Panc1 (cell line): Measurements from ENCODE around the gene HK2. TPM values are rescaled to one million over a fixed set of nuclear protein-coding genes. Genes with fewer than 3 reads are reported as not detected.

Experiments used
- ATAC-seq: fragments of 200-7000 bp; cut with Tn5 transposase; 2 replicates; pipeline ENCODE4 v1.9.1; 2020; ENCODE audit warnings: mild to moderate bottlenecking, moderate library complexity
- BruUV-seq: library from RNA; stranded (reverse); fragments of 400-500 nt; replicated peaks from 2 replicates; lab custom pipeline; 2021; lab: Mats Ljungman, UMichigan
- CTCF ChIA-PET: fragments of 300-600 bp; sonication (Branson Sonifier 250); formaldehyde crosslinking; loops from one replicate; lab custom pipeline; 2022; ENCODE audit warnings: antibody characterized with exemption; lab: Charles Lee
- POLR2A ChIA-PET: fragments of 300-600 bp; sonication (Branson Sonifier 250); formaldehyde crosslinking; loops from one replicate; lab custom pipeline; 2022; ENCODE audit warnings: antibody characterized with exemption; lab: Charles Lee
- DNase-seq: peaks from one replicate; pipeline ENCODE4 v3.0.0-alpha.2; 2010; ENCODE audit warnings: low read depth, low spot score
- H3K27ac ChIP-seq: 2 replicates; pipeline ENCODE4 v1.5.1; 2011; ENCODE audit warnings: mild to moderate bottlenecking, low read length, inconsistent platforms
- H3K27me3 ChIP-seq: fragments of 200-500 bp; sonication (Bioruptor generic); 2 replicates; pipeline ENCODE4 v1.6.0; 2014; ENCODE audit warnings: low read length, inconsistent platforms; ENCODE audit not compliant: control insufficient read depth, insufficient read depth
- H3K36me3 ChIP-seq: fragments of 200-500 bp; sonication (Bioruptor generic); 2 replicates; pipeline ENCODE4 v1.5.1; 2014; ENCODE audit warnings: inconsistent platforms, mild to moderate bottlenecking, low read length, moderate library complexity; ENCODE audit not compliant: control insufficient read depth, insufficient read depth
- H3K4me1 ChIP-seq: 2 replicates; pipeline ENCODE4 v1.5.1; 2011; ENCODE audit warnings: inconsistent platforms, mild to moderate bottlenecking, low read length, moderate library complexity; ENCODE audit not compliant: control insufficient read depth, insufficient read depth
- H3K4me3 ChIP-seq, 2 experiments: 2 replicates each; pipeline ENCODE4 v1.5.1; 2011 to 2012; ENCODE audit warnings: low read depth in 2 of 2, low read length in 2 of 2, mild to moderate bottlenecking in 2 of 2, inconsistent platforms in 1 of 2, moderate library complexity in 1 of 2
- H3K9me3 ChIP-seq: fragments of 200-500 bp; sonication (Bioruptor generic); 2 replicates; pipeline ENCODE4 v1.5.1; 2014; ENCODE audit warnings: low read depth, mild to moderate bottlenecking, inconsistent platforms, low read length, moderate library complexity; ENCODE audit not compliant: control insufficient read depth, insufficient read depth
- CTCF ChIP-seq: fragments of 450-650 bp; IDR thresholded peaks from 2 replicates; pipeline ENCODE4 v1.5.1; 2017; ENCODE audit warnings: mild to moderate bottlenecking
- POLR2AphosphoS5 ChIP-seq: IDR thresholded peaks from 2 replicates; pipeline ENCODE4 v1.6.1; 2012; ENCODE audit warnings: mild to moderate bottlenecking, low read depth, low read length, moderate library complexity
- REST ChIP-seq, 2 experiments: IDR thresholded peaks; 2 replicates each; pipeline ENCODE4 v1.6.1; 2011 to 2012; ENCODE audit warnings: low read depth in 2 of 2, control low read depth in 1 of 2, low read length in 1 of 2, mild to moderate bottlenecking in 1 of 2, moderate library complexity in 1 of 2; ENCODE audit not compliant: insufficient read depth in 1 of 2
- SIN3A ChIP-seq: IDR thresholded peaks from 2 replicates; pipeline ENCODE4 v1.6.1; 2012; ENCODE audit warnings: low read depth, mild to moderate bottlenecking, low read length, moderate library complexity, borderline replicate concordance; ENCODE audit not compliant: insufficient read depth
- TCF7L2 ChIP-seq: IDR thresholded peaks from 2 replicates; pipeline ENCODE4 v1.6.1; 2011; ENCODE audit warnings: mild to moderate bottlenecking, low read depth, low read length, inconsistent platforms
- in situ Hi-C: cut with HindIII; loops from 2 replicates; pipeline ENCODE4 v1.10.0; 2016; ENCODE audit warnings: low sequenced_read_pairs, low pct_unique_long_range_greater_than_20kb
- intact Hi-C: fragments of 100-400 bp; cut with micrococcal nuclease; formaldehyde crosslinking; loops from one replicate; pipeline ENCODE4 v1.10.0; 2022; ENCODE audit not compliant: unreplicated experiment
- total RNA-seq: library from RNA; stranded (reverse); gene quantifications from one replicate; pipeline ENCODE4 v1.2.1, GENCODE V29; 2021; ENCODE audit not compliant: unreplicated experiment

The HK2 gene
- total RNA-seq, 1 experiment from 2014 or later = 1.7 TPM

GRCh38 chr2:74915743-74916142, 81.8 kb downstream of the HK2 start:
- Histone ChIP-seq H3K27me3 (no peaks in the 10 kb centered on the region), H3K9me3 (no peaks in the 10 kb centered on the region), H3K4me1 (no peaks in the 10 kb centered on the region), H3K36me3 (no peaks in the 10 kb centered on the region), H3K27ac (no peak overlapping the region), H3K4me3 (no peak overlapping the region)
- no TSS peak for BruUV-seq
- ChIA-PET CTCF (no interaction called here), POLR2A (no interaction called here)
- no peak for DNase-seq
- in situ Hi-C loops = no loop called here
- no peak for ATAC-seq
- intact Hi-C loops = loop anchor here (10.0 kb wide), 1 partner anchor 139 kb away; no protein-coding TSS in a partner anchor
- no peak for TF ChIP-seq CTCF
- TF ChIP-seq REST (IDR thresholded peaks at IDR 0.05; ENCODE audit: insufficient read depth in 1 of 2, low read depth in 2 of 2, low read length in 1 of 2) = no peak
- no peak for TF ChIP-seq POLR2AphosphoS5
- TF ChIP-seq SIN3A = no peak
- TF ChIP-seq TCF7L2 = no peak

GRCh38 chr2:74916394-74916793, 82.5 kb downstream of the HK2 start:
- Histone ChIP-seq H3K27ac (no peak overlapping the region), H3K4me3 (no peak overlapping the region), H3K36me3 (no peaks in the 10 kb centered on the region), H3K27me3 (no peaks in the 10 kb centered on the region), H3K4me1 (no peaks in the 10 kb centered on the region), H3K9me3 (no peaks in the 10 kb centered on the region)
- ATAC-seq = no peak
- in situ Hi-C loops = no loop called here
- ChIA-PET CTCF (no interaction called here), POLR2A (no interaction called here)
- BruUV-seq = no TSS peak
- TF ChIP-seq SIN3A (no peak), REST (IDR thresholded peaks at IDR 0.05; ENCODE audit: insufficient read depth in 1 of 2, low read depth in 2 of 2, low read length in 1 of 2) (no peak), POLR2AphosphoS5 (no peak), CTCF (no peak), TCF7L2 (no peak)
- no peak for DNase-seq
- intact Hi-C loops = loop anchor here (10.0 kb wide), 1 partner anchor 138 kb away; no protein-coding TSS in a partner anchor
